HepG2 (cell line): ENCODE data around the gene ZFP36. TPM values are rescaled to one million over a fixed set of nuclear protein-coding genes. Genes with fewer than 3 reads are reported as not detected.
A peak's percentile ranks its signal among the peaks of the same experiment; 100 is the strongest.

Experiments used
- BHLHE40 ChIP-seq: IDR thresholded peaks from 2 replicates; pipeline ENCODE4 v1.6.1; 2011; ENCODE audit warnings: low read length, improper control_type of control experiment
- CHD4 ChIP-seq: fragments of 200-600 bp; sonication (generic); IDR thresholded peaks from 2 replicates; pipeline ENCODE4 v1.7.0; 2017; ENCODE audit warnings: mild to moderate bottlenecking, low read length, borderline replicate concordance
- CREB1 ChIP-seq, 2 experiments: fragments of 450-650 bp in 1 of 2; IDR thresholded peaks; 2 replicates each; pipeline ENCODE4 v1.6.1; 2016 to 2017; ENCODE audit warnings: control low read depth in 1 of 2, mild to moderate bottlenecking in 1 of 2, missing compliant biosample characterization in 1 of 2, missing genetic modification characterization in 1 of 2
- JARID2 ChIP-seq: sonication (generic); formaldehyde crosslinking; IDR thresholded peaks from 2 replicates; pipeline ENCODE4 v1.8.1; 2023; ENCODE audit warnings: missing genetic modification reagents, inconsistent platforms; ENCODE audit not compliant: insufficient replicate concordance
- JUN ChIP-seq: sonication (generic); formaldehyde crosslinking; IDR thresholded peaks from 2 replicates; pipeline ENCODE4 v1.4.0; 2020; ENCODE audit warnings: mild to moderate bottlenecking, missing genetic modification reagents
- KDM2A ChIP-seq: sonication (generic); formaldehyde crosslinking; IDR thresholded peaks from 2 replicates; pipeline ENCODE4 v1.4.0; 2020; ENCODE audit warnings: low read depth, missing genetic modification reagents, borderline replicate concordance
- KLF12 ChIP-seq: sonication (generic); formaldehyde crosslinking; IDR thresholded peaks from 2 replicates; pipeline ENCODE4 v1.4.0; 2020; ENCODE audit warnings: missing genetic modification reagents, borderline replicate concordance
- MYC ChIP-seq: sonication (generic); formaldehyde crosslinking; IDR thresholded peaks from 2 replicates; pipeline ENCODE4 v1.9.0; 2021; ENCODE audit warnings: missing genetic modification reagents, borderline replicate concordance
- PAX8 ChIP-seq: sonication (generic); formaldehyde crosslinking; IDR thresholded peaks from 2 replicates; pipeline ENCODE4 v1.8.0; 2022; ENCODE audit warnings: mild to moderate bottlenecking, missing genetic modification reagents, borderline replicate concordance
- PAXIP1 ChIP-seq: sonication (generic); formaldehyde crosslinking; conservative IDR thresholded peaks from 2 replicates; pipeline ENCODE4 v1.4.0; 2020; ENCODE audit warnings: mild to moderate bottlenecking, missing genetic modification reagents, moderate library complexity
- PITX1 ChIP-seq: sonication (generic); formaldehyde crosslinking; IDR thresholded peaks from 2 replicates; pipeline ENCODE4 v1.5.1; 2020; ENCODE audit warnings: mild to moderate bottlenecking, missing genetic modification reagents
- POLR2G ChIP-seq: fragments of 200-400 bp; formaldehyde crosslinking; IDR thresholded peaks from 2 replicates; pipeline ENCODE4 v1.6.1; 2018; ENCODE audit warnings: mild to moderate bottlenecking, low read depth, low read length, moderate library complexity
- RAD21 ChIP-seq: fragments of 450-650 bp; formaldehyde crosslinking; IDR thresholded peaks from 2 replicates; pipeline ENCODE4 v1.5.0; 2020; ENCODE audit warnings: mild to moderate bottlenecking
- SAFB2 ChIP-seq: sonication (generic); formaldehyde crosslinking; IDR thresholded peaks from 2 replicates; pipeline ENCODE4 v1.5.1; 2020; ENCODE audit warnings: missing genetic modification reagents, low read depth, mild to moderate bottlenecking, borderline replicate concordance
- STAT5B ChIP-seq: sonication (generic); formaldehyde crosslinking; IDR thresholded peaks from 2 replicates; pipeline ENCODE4 v1.4.0; 2020; ENCODE audit warnings: missing genetic modification reagents
- ZFP82 ChIP-seq: sonication (generic); formaldehyde crosslinking; IDR thresholded peaks from 2 replicates; pipeline ENCODE4 v1.5.1; 2020; ENCODE audit warnings: mild to moderate bottlenecking, missing genetic modification reagents, borderline replicate concordance
- ZFY ChIP-seq: sonication (generic); formaldehyde crosslinking; IDR thresholded peaks from 2 replicates; pipeline ENCODE4 v1.4.0; 2020; ENCODE audit warnings: missing genetic modification reagents
- ZNF296 ChIP-seq: sonication (generic); formaldehyde crosslinking; conservative IDR thresholded peaks from 2 replicates; pipeline ENCODE4 v1.5.0; 2020; ENCODE audit warnings: mild to moderate bottlenecking, missing genetic modification reagents
- ZNF530 ChIP-seq: sonication (generic); formaldehyde crosslinking; IDR thresholded peaks from 2 replicates; pipeline ENCODE4 v1.5.0; 2020; ENCODE audit warnings: low read depth, mild to moderate bottlenecking, missing genetic modification reagents
- ZNF687 ChIP-seq: sonication (generic); formaldehyde crosslinking; IDR thresholded peaks from 2 replicates; pipeline ENCODE4 v1.5.1; 2020; ENCODE audit warnings: mild to moderate bottlenecking, missing genetic modification reagents, moderate library complexity
- ZNF83 ChIP-seq: sonication (generic); formaldehyde crosslinking; IDR thresholded peaks from 2 replicates; pipeline ENCODE4 v1.4.0; 2020; ENCODE audit warnings: missing genetic modification reagents, mild to moderate bottlenecking, borderline replicate concordance
- polyA plus RNA-seq, 8 experiments: library from polyadenylated mRNA; depleted of rRNA in 3 of 8; stranded (reverse) in 7 of 8; unstranded in 1 of 8; fragments of >200 nt; fragmentation: Illumina TruSeq in 4 of 8; extraction: Trizol in 4 of 8; gene quantifications; 2 replicates each; pipeline versions ENCODE4 v1.2.1 to v1.2.3, GENCODE V29; 2011 to 2016; ENCODE audit warnings: low read depth in 4 of 8, missing spikeins in 1 of 8, mixed read lengths in 1 of 8; ENCODE audit not compliant: insufficient read depth in 1 of 8
- total RNA-seq, 5 experiments: library from RNA; depleted of rRNA; stranded (reverse); fragments of >200 nt; fragmentation: Illumina TruSeq; extraction: Trizol; gene quantifications; 2 replicates each; pipeline ENCODE4 v1.2.3, GENCODE V29; 2016; ENCODE audit warnings: low read depth in 1 of 5

ZFP36 gene
- total and polyA plus RNA-seq, 2 of the 13 experiments (the other 11 are each of a cell fraction or from before 2014, with no cell fraction given), result 1.4 to 1.7 TPM

GRCh38 chr19:39412100-39412866 lies 5.6 kb downstream of the ZFP36 start, which contains the start of gene PLEKHG2 (continued):
- no peak for TF ChIP-seq STAT5B (CRISPR knock-in tag)
- TF ChIP-seq SAFB2, result no peak
- TF ChIP-seq KLF12 (CRISPR knock-in tag), result peak; percentile 91; the same call in 1 of the 2 replicates
- peak; percentile 73 for TF ChIP-seq KDM2A (CRISPR knock-in tag)
- TF ChIP-seq ZNF530, result no peak
- no peak for TF ChIP-seq PAX8 (CRISPR knock-in tag)
- TF ChIP-seq MYC (CRISPR knock-in tag), result peak; percentile 63
- 0 out of 2 replicates have a peak, but pooled peaks have one; percentile 38 for TF ChIP-seq ZNF83 (CRISPR knock-in tag)
- no peak for TF ChIP-seq ZNF296 (CRISPR knock-in tag)
- TF ChIP-seq RAD21 (CRISPR knock-in tag), result peak; percentile 83
- peak; percentile 80 for TF ChIP-seq CREB1 (IDR thresholded peaks at IDR 0.05)
- TF ChIP-seq CREB1 (CRISPR knock-in tag; IDR thresholded peaks at IDR 0.05), result peak; percentile 87
- TF ChIP-seq ZNF687 (CRISPR knock-in tag), result peak; percentile 77
- peak; percentile 25; the same call in 1 of the 2 replicates for TF ChIP-seq ZFP82 (CRISPR knock-in tag)
- peak; percentile 64 for TF ChIP-seq JARID2 (CRISPR knock-in tag)
- TF ChIP-seq BHLHE40, result peak; percentile 96
- 0 out of 2 replicates have a peak, but pooled peaks have one; percentile 37 for TF ChIP-seq JUN (CRISPR knock-in tag)
- 0 out of 2 replicates have a peak, but pooled peaks have one; percentile 12 for TF ChIP-seq PITX1 (CRISPR knock-in tag)
- TF ChIP-seq ZFY (CRISPR knock-in tag), result peak; percentile 6; the same call in 1 of the 2 replicates
- peak; percentile 11; the same call in 1 of the 2 replicates for TF ChIP-seq PAXIP1 (CRISPR knock-in tag)
- peak; percentile 77 for TF ChIP-seq POLR2G
- peak; percentile 76; the same call in 1 of the 2 replicates for TF ChIP-seq CHD4
